Common myeloid progenitor, CD34-positive (primary cell): ENCODE measurements around the gene SLC28A1.
"Not testable (repeated sequence)": the region's sequence is repeated elsewhere in the genome, so short reads cannot be mapped to it uniquely, and the experiment has no call there.

Experiments used
- CTCF ChIA-PET: fragments of 350-600 bp; sonication (Branson Sonifier 250); formaldehyde crosslinking; loops from one replicate; lab custom pipeline; 2021; ENCODE audit warnings: antibody characterized with exemption; lab: Charles Lee
- POLR2A ChIA-PET: fragments of 350-600 bp; sonication (Branson Sonifier 250); formaldehyde crosslinking; loops from one replicate; lab custom pipeline; 2021; ENCODE audit warnings: antibody characterized with exemption; lab: Charles Lee
- DNase-seq, 3 donors: peaks; one replicate each; pipeline versions ENCODE4 v3.0.0 to v3.0.0-alpha.2; 2013
- H3K27ac ChIP-seq, 2 experiments: 1 replicate in 1 of 2; 2 replicates in 1 of 2; pipeline ENCODE4 v1.7.0; 2013; ENCODE audit warnings: inconsistent platforms in 2 of 2, low read length in 2 of 2, mild to moderate bottlenecking in 2 of 2, low read depth in 1 of 2, moderate library complexity in 1 of 2; ENCODE audit not compliant: severe bottlenecking in 2 of 2, insufficient read depth in 1 of 2, poor library complexity in 1 of 2
- H3K27me3 ChIP-seq, 5 experiments: replicated peaks in 2 of 5; 1 replicate in 3 of 5; 2 replicates in 2 of 5; pipeline versions ENCODE4 v1.6.1 to v1.7.0; 2013; ENCODE audit warnings: low read length in 4 of 5, mild to moderate bottlenecking in 2 of 5, moderate library complexity in 2 of 5, inconsistent platforms in 1 of 5; ENCODE audit not compliant: insufficient read depth in 5 of 5, control insufficient read depth in 4 of 5
- H3K36me3 ChIP-seq, 4 experiments: 1 replicate in 2 of 4; 2 replicates in 2 of 4; pipeline versions ENCODE4 v1.6.1 to v1.7.0; 2013; ENCODE audit warnings: low read length in 3 of 4, control low read depth in 1 of 4, mild to moderate bottlenecking in 1 of 4; ENCODE audit not compliant: control insufficient read depth in 4 of 4, insufficient read depth in 4 of 4
- H3K4me1 ChIP-seq, 4 experiments: 1 replicate in 3 of 4; 2 replicates in 1 of 4; pipeline versions ENCODE4 v1.6.1 to v1.7.1; 2013; ENCODE audit warnings: low read length in 3 of 4, mild to moderate bottlenecking in 3 of 4, control low read depth in 1 of 4, inconsistent platforms in 1 of 4, moderate library complexity in 1 of 4; ENCODE audit not compliant: control insufficient read depth in 4 of 4, insufficient read depth in 4 of 4; ENCODE audit errors: control extremely low read depth in 1 of 4
- H3K4me3 ChIP-seq, 7 experiments: 1 replicate in 4 of 7; 2 replicates in 3 of 7; pipeline versions ENCODE4 v1.5.1 to v1.7.0; 2013; ENCODE audit warnings: mild to moderate bottlenecking in 7 of 7, low read length in 6 of 7, moderate library complexity in 6 of 7, inconsistent platforms in 2 of 7, low read depth in 2 of 7, control low read depth in 1 of 7; ENCODE audit not compliant: insufficient read depth in 4 of 7, control insufficient read depth in 1 of 7; ENCODE audit errors: extremely low read depth in 1 of 7
- H3K9me3 ChIP-seq, 5 experiments: 1 replicate in 4 of 5; 2 replicates in 1 of 5; pipeline versions ENCODE4 v1.6.1 to v1.7.1; 2013; ENCODE audit warnings: low read length in 4 of 5, mild to moderate bottlenecking in 2 of 5, inconsistent platforms in 1 of 5, low read depth in 1 of 5, moderate library complexity in 1 of 5; ENCODE audit not compliant: control insufficient read depth in 4 of 5, insufficient read depth in 2 of 5; ENCODE audit errors: control extremely low read depth in 1 of 5
- WGBS: methylation state at CpG from one replicate; pipeline ENCODE4 v1.1.5; 2013; ENCODE audit not compliant: insufficient coverage; 5-methylcytosine and 5-hydroxymethylcytosine counted together

Gene SLC28A1

DNA sequence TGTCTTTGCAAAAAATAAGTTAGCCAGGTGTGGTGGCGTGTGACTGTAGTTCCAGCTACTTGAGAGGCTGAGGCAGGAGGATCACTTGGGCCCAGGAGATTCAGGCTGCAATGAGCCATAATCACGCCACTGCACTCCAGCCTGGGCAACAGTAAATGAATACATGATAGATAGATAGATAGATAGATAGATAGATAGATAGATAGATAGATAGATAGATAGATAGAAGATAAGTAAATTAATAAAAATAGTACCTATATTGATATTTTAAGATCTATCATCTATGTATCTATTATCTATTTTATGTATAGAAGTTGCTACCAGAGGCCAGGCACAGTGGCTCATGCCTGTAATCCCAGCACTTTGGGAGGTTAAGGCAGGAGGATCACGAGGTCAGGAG is 6.8 kb upstream of the SLC28A1 start:
- POLR2A ChIA-PET = interaction anchor here (0.6 kb wide), 1 partner anchor 21 kb away, joined by 4 read pairs; no protein-coding TSS in a partner anchor
- not testable (repeated sequence) for H3K4me3 ChIP-seq, H3K27ac ChIP-seq, H3K36me3 ChIP-seq, DNase-seq, H3K27me3 ChIP-seq, H3K9me3 ChIP-seq, H3K4me1 ChIP-seq
- WGBS = 83% methylated on average over 1 of the region's 3 CpGs
- CTCF ChIA-PET = interaction anchor here (0.8 to 4.0 kb wide), 6 partner anchors 8 to 289 kb away, joined by 3 to 14 read pairs (median 4); no protein-coding TSS in a partner anchor

DNA sequence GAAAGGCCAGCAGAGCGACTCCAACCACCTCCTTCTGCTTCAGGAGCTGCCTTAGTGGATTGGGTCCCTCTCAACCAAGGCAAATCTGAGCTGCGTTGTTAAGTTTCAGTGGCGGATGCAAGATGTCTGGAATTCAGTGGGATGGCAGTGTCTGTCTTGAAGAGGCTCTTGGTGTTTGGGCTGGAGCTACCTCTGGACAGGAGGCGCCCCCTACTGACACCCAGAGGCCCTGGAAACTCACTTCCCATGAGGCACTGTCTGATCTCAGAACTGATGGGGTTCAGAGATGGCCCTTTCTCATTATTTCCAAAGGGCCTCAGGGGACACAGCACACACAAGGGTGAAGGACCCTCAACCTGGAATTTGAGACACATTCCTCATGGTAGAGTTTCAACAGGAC is 6.0 kb upstream of the SLC28A1 start:
- WGBS = 68% methylated on average over 4 of the region's 4 CpGs
- Histone ChIP-seq H3K36me3 (no peaks in the 10 kb centered on the region), H3K9me3 (no peaks in the 10 kb centered on the region), H3K4me3 (no peak overlapping the region), H3K27ac (no peak overlapping the region), H3K27me3 (peaks cover 0 to 3% (median 0%) of the 10 kb centered on the region in 5 experiments), H3K4me1 (no peaks in the 10 kb centered on the region)
- peak; percentile 42 to 68 (median 66) for DNase-seq
- CTCF ChIA-PET = interaction anchor here (0.8 to 4.0 kb wide), 5 partner anchors 9 to 290 kb away, joined by 3 to 14 read pairs (median 4); no protein-coding TSS in a partner anchor
- POLR2A ChIA-PET = interaction anchor here (0.6 kb wide), 1 partner anchor 20 kb away, joined by 4 read pairs; no protein-coding TSS in a partner anchor

DNA sequence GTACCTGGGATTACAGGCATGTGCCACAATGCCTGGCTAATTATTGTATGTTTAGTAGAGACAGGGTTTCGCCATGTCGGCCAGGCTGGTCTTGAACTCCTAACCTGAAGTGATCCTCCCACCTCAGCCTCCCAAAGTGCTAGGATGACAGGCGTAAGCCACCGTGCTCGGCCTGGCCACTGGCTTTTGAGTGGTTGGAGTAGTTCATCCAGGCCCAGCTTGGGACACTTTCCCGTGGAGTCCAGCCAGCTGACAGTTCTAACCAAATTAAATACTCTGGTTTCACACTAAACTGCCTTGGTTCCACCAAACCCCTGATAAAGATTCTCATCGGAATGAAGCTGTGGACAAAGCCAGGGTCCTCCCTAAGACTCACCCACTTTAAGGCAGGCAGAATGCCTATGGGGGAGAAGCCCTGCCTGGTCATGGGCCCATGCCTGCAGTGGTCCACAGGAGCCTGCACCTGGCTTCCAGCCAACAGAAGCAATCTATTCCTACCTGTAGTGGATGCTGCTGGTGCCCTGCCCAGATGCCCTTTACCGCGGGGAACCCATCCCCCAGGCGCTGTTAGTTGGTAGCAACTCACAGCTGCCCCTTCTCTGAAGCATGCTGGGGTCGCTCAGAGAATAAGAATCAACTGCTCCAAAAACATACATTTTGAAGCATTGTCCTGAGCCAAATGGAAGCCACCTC is 5.2 kb upstream of the SLC28A1 start:
- H3K36me3 ChIP-seq = no peaks in the 10 kb centered on the region
- DNase-seq = no peak
- H3K27me3 ChIP-seq = peaks cover 0 to 3% (median 0%) of the 10 kb centered on the region in 5 experiments
- no peak overlapping the region for H3K4me3 ChIP-seq
- ChIA-PET POLR2A (no interaction called here), CTCF (interaction anchor here (1.4 to 4.0 kb wide), 3 partner anchors 10 to 291 kb away, joined by 3 to 14 read pairs (median 5); no protein-coding TSS in a partner anchor)
- no peaks in the 10 kb centered on the region for H3K4me1 ChIP-seq
- 98% methylated on average over 8 of the region's 11 CpGs for WGBS
- H3K27ac ChIP-seq = no peak overlapping the region
- no peaks in the 10 kb centered on the region for H3K9me3 ChIP-seq

DNA sequence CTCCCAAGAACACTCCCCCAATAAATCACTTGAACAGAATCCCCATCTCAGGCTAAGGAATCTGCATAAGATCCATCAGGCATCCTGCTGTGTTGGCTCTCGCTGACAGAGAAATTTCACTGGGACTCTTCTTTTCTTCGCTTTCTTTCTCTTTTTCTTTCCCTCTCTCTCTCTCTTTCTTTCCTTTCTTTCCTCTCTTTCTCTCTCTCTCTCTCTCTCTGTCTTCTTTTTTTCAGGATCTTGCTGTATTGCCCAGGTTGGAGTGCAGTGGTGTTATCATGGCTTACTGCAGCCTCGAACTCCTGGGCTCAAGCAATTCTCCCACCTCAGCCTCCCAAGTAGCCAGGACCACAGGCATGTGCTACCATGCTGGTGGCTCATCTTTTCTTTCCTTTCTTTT is 4.5 kb upstream of the SLC28A1 start:
- 100% methylated on average over 3 of the region's 3 CpGs for WGBS
- no peaks in the 10 kb centered on the region for H3K4me1 ChIP-seq
- peaks cover 0 to 3% (median 0%) of the 10 kb centered on the region in 5 experiments for H3K27me3 ChIP-seq
- no peak for DNase-seq
- POLR2A ChIA-PET = no interaction called here
- no peak overlapping the region for H3K27ac ChIP-seq
- CTCF ChIA-PET = no interaction called here
- H3K4me3 ChIP-seq = no peak overlapping the region
- H3K9me3 ChIP-seq = no peaks in the 10 kb centered on the region
- H3K36me3 ChIP-seq = no peaks in the 10 kb centered on the region

DNA sequence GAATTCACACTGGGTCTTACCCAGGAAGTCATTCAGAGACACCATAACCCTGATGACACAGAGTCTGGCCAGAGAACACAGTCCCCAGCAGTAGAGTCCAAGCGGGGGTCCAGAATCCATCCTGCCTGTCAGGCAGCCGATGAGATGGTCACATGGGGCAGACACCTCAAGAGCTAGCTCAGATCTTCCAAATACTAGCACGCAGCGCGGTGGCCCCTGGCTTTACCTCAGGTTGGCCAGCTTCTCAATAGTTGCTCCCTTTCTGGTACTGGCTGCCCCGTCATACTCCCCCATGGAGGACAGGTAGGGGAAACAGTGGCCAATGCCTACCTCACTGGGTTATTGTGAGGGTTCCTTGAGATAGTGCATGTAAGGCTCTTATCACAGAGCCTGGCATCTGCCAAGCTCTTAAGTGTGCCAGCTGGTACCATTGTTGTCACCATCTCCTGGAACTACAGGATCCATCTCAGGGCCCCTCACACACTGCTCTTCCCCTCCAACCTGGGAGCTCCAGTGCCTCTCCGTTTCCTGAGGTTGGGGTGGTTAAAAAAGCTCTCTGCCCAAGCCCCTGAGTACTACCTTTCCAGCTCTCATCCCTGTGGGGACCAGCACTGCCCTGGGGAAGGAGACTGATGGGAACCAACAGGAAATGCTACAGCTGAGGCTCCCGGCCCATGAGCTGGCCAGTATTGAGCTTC is 3.5 kb upstream of the SLC28A1 start:
- ChIA-PET CTCF (interaction anchor here (1.5 kb wide), 2 partner anchors 48 to 226 kb away, joined by 3 to 4 read pairs; no protein-coding TSS in a partner anchor), POLR2A (no interaction called here)
- Histone ChIP-seq H3K27ac (no peak overlapping the region), H3K27me3 (peaks cover 0 to 3% (median 0%) of the 10 kb centered on the region in 5 experiments), H3K36me3 (no peaks in the 10 kb centered on the region), H3K4me3 (no peak overlapping the region), H3K9me3 (no peaks in the 10 kb centered on the region), H3K4me1 (no peaks in the 10 kb centered on the region)
- no peak for DNase-seq
- WGBS = 95% methylated on average over 8 of the region's 8 CpGs

DNA sequence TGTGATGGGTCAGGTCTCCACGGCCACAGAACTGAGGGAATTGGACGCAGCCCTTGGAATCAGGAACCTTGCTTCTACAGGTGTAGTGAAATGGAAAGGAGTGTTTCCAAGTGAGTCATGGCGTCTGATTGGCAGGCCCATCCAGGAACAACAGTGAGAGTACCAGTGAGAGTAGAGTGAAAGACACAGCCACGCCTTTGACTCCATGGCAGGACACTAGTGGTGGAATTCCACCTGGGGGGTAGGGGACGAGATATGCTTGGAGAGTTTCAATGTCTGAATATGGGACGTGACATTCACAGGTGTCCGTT is 3.0 kb upstream of the SLC28A1 start:
- H3K36me3 ChIP-seq = no peaks in the 10 kb centered on the region
- no peaks in the 10 kb centered on the region for H3K4me1 ChIP-seq
- 97% methylated on average over 7 of the region's 7 CpGs for WGBS
- no peak overlapping the region for H3K27ac ChIP-seq
- DNase-seq = no peak
- H3K27me3 ChIP-seq = peaks cover 0 to 3% (median 0%) of the 10 kb centered on the region in 5 experiments
- CTCF ChIA-PET = interaction anchor here (1.5 kb wide), 2 partner anchors 47 to 226 kb away, joined by 3 to 4 read pairs; no protein-coding TSS in a partner anchor
- H3K9me3 ChIP-seq = no peaks in the 10 kb centered on the region
- POLR2A ChIA-PET = no interaction called here
- H3K4me3 ChIP-seq = no peak overlapping the region

DNA sequence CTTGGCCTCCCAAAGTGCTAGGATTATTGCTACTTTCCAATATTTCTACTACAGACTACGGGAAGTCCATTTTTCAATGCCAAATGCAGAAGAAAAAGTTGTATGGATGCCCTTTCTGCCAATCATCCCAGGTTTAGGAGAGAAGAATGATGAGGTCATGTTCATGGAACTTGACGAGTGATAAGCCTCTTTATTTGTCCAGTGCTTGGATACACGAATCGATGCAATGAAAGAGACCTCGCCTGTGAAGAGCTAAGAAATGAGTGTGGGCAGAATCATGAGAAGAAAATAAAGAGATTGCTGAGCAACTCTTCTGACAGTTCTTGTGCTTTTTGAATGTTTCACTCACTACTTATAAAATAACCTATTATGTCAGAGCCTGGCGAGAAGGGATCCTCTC is 996 bp upstream of the SLC28A1 start:
- Histone ChIP-seq H3K4me3 (no peak overlapping the region), H3K27me3 (peaks cover 0 to 3% (median 0%) of the 10 kb centered on the region in 5 experiments), H3K4me1 (no peaks in the 10 kb centered on the region), H3K9me3 (no peaks in the 10 kb centered on the region), H3K27ac (no peak overlapping the region), H3K36me3 (no peaks in the 10 kb centered on the region)
- ChIA-PET CTCF (no interaction called here), POLR2A (no interaction called here)
- 96% methylated on average over 4 of the region's 6 CpGs for WGBS
- DNase-seq = no peak
